Activated CD8-positive, alpha-beta memory T cell treated with anti-CD3 and anti-CD28 coated beads for 4 hours (primary cell): ENCODE measurements around the gene ELP6.
"Not testable (repeated sequence)": the region's sequence is repeated elsewhere in the genome, so short reads cannot be mapped to it uniquely, and the experiment has no call there.

ENCODE experiments used
- DNase-seq, 2 donors: peaks; one replicate each; pipeline ENCODE4 v3.0.0-alpha.2; 2020; ENCODE audit warnings: low read depth in 2 of 2

The ELP6 gene

DNA sequence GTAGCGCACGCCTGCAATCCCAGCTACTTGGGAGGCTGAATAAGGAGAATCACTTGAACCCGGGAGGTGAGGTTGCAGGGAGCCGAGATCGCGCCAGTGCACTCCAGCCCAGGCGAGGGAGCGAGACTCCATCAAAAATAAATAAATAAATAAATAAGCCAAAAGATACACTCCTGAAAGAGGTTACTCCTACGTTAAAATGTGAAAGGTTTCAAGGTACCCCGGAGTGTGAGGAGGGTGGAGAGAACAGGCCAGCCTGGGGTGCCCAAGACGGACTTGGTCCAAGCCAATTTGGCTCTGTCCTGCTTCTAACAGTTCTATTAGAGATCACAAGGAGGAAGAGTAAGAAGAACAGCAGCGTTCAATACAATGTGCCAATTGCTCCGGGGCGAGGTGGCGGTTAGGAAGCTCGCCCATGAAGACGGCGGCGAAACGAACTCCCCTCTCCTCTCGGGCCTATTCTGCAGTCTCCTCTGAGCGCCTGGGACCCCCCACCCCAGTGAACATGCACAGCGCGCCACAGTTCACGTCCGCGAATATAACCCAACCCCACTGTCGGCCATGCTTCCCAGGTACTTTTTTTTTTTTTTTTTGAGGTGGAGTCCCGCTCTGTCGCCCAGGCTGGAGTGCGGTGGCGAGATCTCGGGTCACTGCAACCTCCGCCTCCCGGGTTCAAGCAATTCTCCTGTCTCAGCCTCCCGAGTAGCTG lies 942 bp downstream of the ELP6 start:
- DNase-seq: no peak

DNA sequence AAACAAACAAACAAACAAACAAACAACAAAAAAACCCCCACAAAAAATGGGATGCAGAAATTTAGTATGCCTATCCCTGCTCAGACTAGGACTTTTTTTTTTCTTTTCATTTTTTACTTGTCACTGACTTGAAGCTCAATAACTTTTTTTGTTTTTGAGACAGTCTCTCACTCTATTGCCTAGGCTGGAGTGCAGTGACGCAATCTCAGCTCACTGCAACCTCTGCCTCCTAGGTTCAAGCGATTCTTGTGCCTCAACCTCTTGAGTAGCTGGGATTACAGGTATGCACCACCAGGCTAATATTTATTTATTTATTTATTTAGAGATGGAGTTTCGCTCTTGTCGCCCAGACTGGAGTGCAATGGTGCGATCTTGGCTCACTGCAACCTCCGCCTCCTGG lies 8.2 kb downstream of the ELP6 start:
- not testable (repeated sequence) for DNase-seq

DNA sequence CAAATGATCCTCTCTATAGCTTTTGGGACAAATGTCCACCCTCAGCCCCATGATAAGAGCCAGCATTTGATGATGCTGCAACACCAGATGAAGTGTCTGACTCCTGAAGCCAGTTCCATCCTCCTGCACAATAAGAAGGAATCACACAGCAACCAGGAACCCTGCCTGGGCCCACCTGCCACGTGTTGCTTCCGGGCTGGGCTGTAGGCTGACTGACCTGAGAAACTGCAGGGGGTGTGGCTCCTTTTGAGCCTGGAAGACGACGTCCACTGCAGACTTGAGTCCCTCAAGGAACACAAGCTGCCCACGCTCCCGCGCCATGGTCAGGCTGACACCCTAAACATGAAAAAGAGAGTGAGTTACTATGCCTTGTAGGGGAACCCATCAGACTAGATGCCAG lies 9.4 kb downstream of the ELP6 start:
- DNase-seq: no peak

DNA sequence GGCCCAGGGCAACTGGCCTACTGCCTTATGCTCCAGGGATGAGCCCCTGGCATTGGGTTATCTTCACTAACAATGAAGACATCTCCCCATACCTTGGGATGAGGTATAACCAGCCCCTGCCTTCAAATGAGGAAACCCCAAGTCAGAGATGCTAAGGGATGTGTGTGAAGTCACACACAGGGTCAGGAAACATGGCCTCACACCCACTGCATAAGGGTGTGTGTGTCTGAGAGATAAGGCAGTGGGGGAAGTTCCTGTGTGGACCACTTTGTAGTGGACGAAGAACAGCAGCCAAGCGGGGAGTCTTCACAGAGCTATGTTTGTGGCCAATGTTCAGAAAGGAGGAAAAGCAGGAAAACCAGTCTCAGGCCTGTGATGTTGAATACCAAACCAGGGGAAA lies 10.5 kb downstream of the ELP6 start:
- DNase-seq: no peak

DNA sequence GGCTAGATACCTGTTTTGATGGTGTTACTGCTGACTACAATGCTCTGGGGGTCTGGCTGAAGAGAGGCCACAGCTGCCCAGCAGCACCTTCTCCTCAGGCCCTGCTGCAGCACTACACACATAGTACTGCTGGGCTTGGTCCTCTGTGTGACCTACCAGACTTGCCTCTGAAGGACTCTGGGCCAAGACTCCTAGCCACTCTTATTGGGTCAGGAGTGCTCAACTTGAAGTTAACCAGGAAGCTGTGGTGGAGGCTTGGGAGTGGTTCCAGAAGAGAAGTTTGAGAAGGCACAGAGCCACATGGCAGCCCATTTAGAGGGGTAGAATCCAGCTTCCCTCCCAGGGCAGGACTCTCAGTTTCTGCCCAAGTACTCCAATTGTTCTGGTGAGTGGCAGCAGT lies 16.6 kb downstream of the ELP6 start:
- no peak for DNase-seq

DNA sequence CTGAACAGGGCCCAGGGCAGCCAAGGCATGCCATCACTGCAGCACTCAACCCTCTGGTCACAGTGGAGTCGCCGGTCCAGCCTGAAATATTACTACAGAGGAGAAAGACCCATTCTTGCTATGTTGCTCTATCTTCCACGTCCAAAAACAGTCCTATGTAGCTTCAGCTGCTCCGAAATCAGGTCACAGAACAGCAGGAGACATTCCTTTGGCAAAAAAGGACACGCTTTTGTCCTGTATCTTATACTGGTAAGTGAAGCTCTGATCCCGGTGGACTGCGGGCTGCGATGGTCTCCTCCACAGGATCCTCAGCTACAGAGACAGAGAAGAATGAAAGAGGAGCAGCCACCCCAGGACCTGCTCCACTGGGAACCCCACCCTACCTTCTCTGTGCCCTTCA lies 17.6 kb downstream of the ELP6 start:
- no peak for DNase-seq

DNA sequence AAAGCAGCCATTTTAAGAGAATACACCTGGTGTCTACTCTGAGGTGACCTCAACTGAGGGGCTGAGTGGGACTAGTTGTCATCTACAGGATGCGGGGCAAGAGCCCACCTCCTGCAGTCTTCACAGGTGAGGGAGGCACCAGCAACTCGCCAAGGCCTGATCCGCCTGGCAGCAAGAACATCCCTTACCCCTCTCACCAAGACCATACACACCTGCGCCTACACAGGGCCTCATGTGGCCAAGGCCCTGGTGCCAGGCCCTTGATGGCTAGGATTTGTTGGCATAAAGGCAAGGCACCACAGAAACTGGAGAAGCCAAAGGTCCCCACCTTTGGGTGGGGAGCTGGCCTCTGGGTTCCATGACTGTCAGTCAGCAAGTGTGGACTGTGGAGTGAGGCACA lies 18.4 kb downstream of the ELP6 start:
- no peak for DNase-seq

DNA sequence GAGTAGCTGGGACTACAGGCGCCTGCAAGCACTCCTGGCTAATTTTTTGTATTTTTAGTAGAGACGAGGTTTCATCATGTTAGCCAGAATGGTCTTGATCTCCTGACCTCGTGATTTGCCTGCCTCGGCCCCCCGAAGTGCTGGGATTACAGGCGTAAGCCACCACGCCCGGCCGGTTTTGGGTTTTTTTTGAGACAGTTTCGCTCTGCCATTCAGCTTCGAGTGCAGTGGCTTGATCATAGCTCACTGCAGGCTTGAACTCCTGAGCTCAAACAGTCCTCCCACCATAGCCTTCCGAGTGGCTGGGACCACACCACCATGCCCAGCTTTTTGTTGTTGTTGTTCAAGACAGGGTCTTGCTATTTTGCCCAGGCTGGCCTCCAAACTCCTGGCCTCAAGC lies 21.7 kb downstream of the ELP6 start:
- no peak for DNase-seq

DNA sequence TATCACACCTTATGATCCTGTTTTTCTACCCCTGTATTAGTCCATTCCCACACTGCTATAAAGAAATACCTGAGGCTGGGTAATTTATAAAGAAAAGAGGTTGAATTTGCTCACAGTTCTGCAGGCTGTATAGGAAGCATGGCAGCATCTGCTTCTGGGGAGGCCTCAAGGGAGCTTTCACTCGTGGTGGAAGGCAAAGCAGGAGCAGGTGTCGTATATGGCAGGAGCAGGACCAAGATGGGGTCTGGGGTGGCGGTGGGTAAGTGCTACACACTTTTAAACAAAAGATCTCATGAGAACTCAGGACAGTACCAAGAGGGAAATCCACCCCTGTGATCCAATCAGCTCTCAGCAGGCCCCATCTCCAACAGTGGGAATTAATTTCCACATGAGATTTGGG lies 22.3 kb downstream of the ELP6 start:
- DNase-seq: no peak

DNA sequence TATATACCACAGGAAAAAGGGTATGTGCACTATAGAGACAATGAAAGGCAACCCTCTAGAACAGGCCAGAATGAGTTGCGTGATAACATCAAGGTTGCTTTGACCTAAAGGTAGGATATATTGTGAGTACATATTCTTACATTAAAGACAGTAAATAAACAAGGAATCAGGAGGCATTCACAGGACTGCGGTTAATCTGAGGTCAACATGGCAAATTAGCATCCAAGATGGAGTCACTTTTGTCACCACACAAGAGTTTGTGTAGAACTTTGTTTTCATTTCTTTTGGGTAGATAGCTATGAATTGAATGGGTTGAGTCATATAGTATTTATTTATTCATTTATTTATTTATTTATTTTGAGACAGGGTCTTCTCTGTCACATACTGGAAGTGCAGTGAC lies 26.2 kb downstream of the ELP6 start:
- no peak for DNase-seq

DNA sequence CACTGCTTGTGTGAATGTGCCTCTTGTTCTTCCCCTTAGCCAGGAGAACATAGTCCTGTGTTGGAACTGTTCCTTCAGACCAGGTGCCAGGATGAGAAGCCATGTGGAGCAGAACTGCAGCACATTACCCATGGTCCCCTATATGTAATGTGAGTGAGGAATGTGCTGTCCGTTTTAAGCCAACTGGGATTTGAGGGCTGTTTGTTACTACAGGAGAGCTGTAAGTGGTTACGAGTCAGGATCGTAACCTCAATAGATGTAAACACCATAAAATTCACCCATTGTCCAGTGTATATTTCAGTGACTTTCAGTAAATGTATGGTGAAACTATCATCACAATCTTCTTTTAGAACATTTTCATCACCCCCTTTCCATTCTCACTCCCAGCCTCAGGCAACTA lies 27.7 kb downstream of the ELP6 start:
- DNase-seq: no peak

DNA sequence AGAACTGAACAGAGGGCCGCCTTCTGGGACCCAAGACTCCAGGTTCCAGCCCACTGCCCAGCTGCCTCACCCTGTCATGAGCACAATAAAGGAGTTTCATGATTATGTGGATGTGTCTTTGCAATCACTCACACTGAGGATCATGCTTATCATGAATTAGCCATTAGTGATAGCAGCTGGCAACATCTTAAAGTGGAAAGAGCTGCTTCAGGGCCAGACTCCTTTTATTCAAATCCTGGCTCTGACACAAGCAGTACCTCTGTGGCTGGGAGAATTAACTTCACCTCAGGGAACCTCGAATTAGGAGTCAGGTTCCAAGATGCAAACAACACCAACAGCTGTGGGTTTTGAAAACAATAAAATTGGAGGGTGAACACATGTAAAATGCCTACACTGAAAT lies 31.1 kb downstream of the ELP6 start:
- no peak for DNase-seq

DNA sequence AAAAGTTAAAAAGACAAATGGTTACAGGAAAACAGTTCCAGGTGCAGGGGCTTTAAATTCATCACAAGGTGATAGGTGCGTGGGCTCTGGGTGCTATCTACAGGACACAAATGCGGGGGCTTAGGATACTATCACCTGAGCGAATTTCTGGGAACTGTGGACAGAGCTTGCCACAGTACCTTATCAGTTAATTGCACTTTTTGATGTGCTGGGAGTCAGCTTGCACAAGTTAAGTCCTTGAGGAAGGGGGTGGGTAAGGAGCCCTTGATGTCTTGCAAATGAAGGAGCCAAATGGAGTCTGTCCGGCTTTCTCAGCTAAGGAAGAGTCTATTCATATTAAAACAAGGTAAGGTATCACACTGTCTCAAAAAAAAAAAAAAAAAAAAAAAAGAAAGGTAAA lies 31.7 kb downstream of the ELP6 start:
- DNase-seq: not testable (repeated sequence)

DNA sequence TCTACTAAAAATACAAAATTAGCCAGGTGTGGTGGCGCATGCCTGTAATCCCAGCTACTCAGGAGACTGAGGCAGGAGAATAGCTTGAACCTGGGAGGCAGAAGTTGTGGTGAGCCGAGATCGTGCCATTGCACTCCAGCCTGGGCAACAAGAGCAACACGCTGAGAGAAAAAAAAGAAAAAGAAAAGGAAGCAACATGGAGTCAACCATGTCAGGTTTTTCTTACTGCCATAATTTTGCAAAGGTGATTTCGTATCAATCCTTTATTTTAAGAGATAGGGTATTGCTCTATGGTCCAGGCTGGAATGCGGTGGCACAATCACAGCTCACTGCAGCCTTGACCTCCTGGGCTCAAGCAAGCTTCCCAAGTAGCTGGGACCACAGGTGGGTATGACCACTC lies 33.2 kb downstream of the ELP6 start:
- not testable (repeated sequence) for DNase-seq

DNA sequence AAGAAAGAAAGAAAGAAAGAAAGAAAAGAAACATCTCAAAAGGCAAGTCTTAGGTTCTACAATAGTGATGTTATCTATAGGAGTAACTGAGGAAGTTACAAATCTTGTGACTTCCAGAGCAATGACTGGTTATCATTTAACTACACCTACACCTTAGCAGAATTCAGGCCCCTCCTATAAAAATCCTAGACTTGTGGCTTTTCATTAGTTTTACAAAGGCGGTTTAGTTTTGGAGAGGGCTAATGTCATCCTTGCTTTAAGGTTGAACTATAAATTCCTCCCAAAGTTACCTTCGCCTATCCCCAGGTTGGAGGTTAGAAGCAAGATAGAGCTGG lies 33.7 kb downstream of the ELP6 start:
- no peak for DNase-seq

DNA sequence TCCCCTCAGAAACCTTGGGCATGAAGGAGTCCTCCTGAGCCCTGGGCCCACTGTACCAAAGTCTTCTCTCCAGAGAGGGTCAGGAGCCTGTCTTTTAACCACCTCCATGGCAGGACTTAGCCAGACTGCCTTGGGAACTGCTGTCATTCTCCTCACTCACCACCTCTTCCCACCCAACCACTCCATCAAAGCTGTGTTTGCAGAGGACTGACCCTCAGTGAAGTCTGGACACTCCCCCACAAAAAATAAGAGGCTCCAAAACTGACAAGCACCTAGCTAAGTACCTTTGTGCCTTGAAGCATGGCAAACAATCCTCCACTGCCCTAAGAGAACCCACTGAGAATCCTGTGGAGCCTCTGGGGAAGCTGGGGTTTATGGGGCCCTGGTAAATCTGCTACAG lies 35.5 kb downstream of the ELP6 start:
- no peak for DNase-seq

DNA sequence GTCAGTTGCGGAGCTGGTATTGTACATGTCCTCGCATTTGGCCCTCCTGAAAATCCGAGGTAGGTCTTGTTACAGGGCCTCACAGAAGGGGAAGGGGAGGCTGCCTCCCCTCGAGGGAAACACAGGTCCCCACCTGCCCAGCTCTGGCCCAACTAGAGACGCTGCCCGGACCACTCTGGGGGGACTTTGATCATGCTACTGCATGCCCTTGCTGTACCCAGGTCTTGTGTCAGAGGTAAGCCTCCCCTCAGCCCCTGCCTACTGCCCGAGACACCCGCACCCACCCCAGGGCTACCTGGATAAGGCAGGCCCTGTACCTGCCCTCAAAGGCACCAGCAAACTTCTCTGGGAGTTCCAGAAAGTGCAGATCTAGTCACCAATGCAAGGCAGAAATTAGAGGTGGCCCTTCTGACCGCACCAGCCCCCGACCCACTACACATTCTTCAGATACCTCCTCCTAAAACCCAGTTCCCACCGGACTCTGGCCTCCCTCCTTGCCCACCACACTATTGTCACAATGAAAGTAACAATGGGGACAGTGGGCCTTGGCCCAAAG lies 36.8 kb downstream of the ELP6 start:
- no peak for DNase-seq

DNA sequence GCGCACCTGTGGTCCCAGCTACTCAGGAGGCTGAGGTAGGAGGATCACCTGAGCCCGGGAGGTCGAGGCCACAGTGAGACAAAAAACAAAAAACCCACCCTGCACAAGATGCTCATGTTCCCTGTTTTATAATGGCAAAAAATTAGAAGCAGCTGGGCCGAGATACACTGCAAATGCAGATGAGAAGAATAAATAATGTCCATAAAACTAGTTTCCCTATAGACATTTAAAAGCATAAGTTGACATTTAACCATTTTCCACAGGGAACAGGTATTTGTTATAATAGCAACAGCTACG lies 37.2 kb downstream of the ELP6 start:
- no peak for DNase-seq

DNA sequence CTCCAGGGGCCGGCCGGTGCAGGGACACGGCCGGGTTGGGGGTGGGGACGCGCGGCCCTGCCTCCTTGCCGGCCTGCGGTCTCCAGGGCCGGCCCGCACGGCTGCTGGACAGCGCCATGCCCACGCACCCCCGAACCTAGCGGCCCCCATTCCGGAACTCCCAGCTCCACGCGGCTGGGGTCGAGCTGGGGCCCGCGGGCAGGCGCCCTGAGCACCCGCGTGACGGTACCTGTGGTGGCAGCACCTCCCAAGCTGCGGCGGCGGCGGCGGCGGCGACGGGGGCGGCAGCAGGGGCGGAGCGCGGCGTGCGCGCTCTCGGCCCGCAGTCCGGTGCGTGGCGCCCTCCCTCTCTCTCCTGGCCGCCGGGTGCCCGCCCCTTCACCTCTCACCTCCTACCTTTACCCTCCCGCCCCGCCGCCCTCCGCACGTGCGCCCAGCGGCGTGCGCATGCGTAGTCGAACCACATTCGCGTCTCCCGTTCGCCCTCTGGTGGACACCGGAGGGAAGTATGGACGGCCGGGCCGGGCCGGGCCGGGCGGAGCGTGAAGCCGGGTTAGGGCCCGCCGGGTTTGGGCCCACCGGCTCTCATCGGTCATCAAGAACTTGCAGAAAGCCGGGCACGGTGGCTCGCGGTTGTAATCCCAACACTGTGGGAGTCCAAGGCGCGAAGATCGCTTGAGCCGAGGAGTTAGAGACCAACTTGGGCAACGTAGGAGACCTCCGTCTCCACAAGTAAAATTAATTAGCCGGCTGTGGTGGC lies 37.8 kb downstream of the ELP6 start, which contains the start of gene SCAP:
SCAP (minus strand) TSS at position 372 of the 760 bp plus-strand sequence. CDS start 32,948 bp downstream, outside the sequence.
- peak; percentile 90 to 93 for DNase-seq

DNA sequence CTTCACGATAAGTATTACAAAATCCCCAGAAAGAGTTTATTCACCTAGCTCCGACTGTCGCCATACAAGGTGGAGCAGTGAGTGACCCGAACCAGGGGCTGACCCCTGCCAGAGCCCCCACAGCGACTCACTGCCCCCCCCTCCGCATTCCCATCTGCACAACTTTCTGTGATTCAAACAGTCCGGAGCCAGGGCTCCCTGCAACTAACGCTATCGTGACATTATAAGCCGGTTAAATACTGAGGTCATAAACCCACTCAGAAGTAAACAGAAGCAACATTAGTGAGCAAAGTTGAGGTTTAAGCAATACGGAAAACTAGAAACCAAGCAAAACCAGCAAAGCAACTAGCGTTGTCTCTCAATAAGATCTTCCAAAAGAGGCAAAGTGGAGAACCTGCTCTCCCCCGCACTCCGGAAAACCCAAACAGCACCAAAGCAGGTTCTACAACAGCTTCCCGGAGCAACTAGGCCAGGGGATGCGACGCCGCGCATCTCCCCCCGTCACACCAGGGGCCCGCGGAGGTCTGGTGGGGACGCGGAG lies 38.4 kb downstream of the ELP6 start:
- peak in 1 of 2 donors; percentile 16 for DNase-seq

DNA sequence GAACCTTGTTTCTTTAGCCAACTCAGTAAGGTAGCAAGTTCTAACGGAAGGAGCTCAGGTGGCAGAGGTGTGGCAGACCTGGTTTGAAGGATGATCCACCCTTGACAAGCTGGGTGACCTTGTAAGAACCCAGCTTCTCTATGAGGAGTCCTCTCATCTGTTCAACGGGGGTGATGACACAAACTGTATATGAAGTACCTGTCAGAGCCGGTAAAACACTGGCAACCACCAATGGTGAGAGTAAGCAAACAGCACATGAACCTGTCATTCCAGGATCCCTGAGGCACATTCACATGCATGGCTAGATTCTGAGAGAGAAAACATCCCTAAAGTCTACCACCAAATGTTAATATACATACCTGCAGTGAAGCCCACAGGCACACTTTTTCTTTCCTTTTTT lies 40.1 kb downstream of the ELP6 start:
- DNase-seq: no peak

DNA sequence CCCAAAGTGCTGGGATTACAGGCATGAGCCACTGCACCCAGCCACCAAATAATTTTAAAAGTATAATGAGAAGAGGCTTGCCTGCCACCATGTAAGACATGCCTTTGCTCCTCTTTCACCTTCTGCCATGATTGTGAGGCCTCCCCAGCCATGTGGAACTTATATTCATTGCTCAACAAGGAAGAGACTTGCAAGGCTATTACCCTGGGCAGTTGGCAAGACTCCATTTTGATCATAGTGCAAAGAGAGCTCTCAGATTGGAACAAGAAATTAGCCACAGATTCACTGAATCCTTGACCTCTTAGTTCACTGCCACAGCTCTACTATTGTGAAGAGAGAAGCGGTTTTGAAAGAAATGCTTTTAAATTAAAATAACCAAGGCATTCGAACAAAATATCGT lies 43.9 kb downstream of the ELP6 start:
- DNase-seq: no peak

DNA sequence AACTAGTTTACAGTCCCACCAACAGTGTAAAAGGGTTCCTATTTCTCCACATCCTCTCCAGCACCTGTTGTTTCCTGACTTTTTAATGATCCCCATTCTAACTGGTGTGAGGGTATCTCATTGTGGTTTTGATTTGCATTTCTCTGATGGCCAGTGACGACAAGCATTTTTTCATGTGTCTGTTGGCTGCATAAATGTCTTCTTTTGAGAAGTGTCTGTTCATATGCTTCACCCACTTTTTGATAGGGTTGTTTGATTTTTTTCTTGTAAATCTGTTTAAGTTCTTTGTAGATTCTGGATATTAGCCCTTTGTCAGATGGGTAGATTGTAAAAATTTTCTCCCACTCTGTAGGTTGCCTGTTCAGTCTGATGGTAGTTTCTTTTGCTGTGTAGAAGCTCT lies 45.2 kb downstream of the ELP6 start:
- DNase-seq: not testable (repeated sequence)
